Tongue (tissue), 3 donors: ENCODE data around the gene GLT8D1. TPM values are rescaled to one million over a fixed set of nuclear protein-coding genes. Genes with fewer than 3 reads are reported as not detected.
"Not testable (repeated sequence)": the region's sequence is repeated elsewhere in the genome, so short reads cannot be mapped to it uniquely, and the experiment has no call there.

Experiments used
- DNase-seq: peaks from one replicate; pipeline ENCODE4 v3.0.0-alpha.2; 2015
- small RNA-seq: library from RNA; depleted of rRNA; stranded (forward); fragments of <200 nt; gene quantifications from one replicate; pipeline ENCODE3, GENCODE V24; 2014; ENCODE audit warnings: low replicate concordance
- total RNA-seq: library from RNA; depleted of rRNA; stranded (reverse); fragments of >200 nt; gene quantifications from one replicate; pipeline ENCODE4 v1.2.3, GENCODE V29; 2014

GLT8D1 gene
- total RNA-seq, 1 donor from 2014 or later = 109 TPM

DNA sequence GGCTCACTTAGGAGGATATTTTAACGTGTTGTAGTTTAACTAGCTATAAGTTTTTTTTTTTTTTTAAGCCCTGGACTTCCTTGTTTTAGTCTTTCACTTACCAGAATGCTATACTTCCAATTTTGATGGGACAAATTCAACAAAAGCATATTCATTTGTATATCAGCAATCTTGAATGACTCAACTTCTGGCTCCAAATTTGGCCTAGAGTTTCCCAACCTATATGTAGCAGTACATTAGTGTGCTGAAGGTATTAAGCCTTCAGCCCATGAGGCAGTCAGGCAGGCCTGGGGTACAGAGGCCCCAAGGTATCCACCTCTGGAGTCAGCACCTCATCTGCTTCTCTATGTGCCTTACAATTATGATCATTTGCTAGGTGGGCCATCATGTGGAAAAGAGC is 25.8 kb downstream of the GLT8D1 start:
- DNase-seq = no peak

DNA sequence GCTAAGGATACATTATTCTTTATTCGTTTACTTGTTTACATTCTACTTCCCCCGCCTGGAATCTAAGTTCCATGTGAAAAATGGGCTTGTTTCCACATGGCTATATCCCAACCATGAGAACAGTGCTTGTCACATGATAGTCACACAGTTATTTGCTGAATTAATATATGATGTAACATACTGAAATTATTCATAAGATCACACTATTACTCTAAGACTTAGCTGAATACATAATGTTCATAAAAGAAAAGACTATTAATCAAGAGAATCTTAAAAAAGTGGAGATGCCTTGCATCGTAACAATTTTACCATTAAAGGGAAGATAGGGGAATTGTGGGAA is 26.4 kb downstream of the GLT8D1 start:
- no peak for DNase-seq

GRCh38 chr3:52678265-52679198 is 27.1 kb downstream of the GLT8D1 start:
- DNase-seq = no peak

DNA sequence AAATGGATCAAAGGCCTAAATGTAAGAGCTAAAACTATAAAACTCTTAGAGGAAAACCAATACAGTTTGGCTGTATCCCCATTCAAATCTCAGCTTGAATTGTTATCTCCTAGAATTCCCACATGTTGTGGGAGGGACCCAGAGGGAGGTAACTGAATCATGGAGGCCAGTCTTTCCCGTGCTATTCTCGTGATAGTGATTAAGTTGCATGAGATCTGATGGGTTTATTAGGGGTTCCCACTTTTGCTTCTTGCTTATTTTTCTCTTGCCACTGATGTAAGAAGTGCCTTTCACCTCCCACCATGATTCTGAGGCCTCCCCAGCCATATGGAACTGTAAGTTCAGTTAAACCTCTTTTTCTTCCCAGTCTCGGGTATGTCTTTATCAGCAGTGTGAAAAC is 29.4 kb downstream of the GLT8D1 start:
- not testable (repeated sequence) for DNase-seq

DNA sequence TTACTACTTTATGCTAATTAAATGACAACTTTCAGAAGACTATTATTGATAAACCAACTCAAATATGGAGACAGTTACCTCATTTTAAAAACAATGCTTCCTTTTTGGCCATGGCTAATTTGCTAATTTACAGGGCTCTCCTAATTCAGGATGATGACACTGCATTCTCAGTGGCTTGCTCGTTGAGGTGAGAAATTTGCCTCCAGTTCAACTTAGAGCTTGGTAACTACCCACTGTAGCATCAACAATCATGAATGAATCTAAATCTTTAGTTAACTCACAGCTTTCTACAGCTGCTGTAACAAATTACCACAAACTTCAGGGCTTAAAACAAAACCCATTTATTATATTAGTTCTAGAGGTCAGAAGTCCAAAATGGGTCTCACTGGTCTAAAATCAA is 33.9 kb downstream of the GLT8D1 start:
- no peak for DNase-seq

GRCh38 chr3:52670621-52671521 is 34.7 kb downstream of the GLT8D1 start:
- DNase-seq = no peak

DNA sequence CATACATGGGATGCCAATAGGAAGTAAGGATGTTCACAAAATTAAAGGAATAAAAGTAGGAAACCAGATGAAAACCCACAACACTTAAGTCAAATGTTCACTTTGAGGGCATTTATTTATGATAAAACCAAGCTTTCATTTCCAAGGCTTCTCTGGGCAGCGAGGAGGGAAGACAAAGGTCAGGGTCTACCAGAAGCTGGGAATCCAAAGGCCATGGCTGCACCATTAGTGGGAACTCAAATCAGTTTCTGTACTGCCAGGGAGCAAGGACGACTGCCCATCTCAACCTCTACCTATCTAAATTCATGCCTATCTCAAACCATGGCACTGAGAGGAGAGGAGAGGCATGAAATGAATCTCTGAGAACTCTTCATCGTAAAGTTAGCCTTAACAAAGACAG is 42.5 kb downstream of the GLT8D1 start:
- no peak for DNase-seq

- DNase-seq = no peak
These were observed 45.5 kb downstream of the GLT8D1 start for GRCh38 chr3:52660046-52660445.

- DNase-seq = no peak
These were observed 49.7 kb downstream of the GLT8D1 start for GRCh38 chr3:52655895-52656294.

GRCh38 chr3:52651592-52651991 is 54.0 kb downstream of the GLT8D1 start:
- no peak for DNase-seq

DNA sequence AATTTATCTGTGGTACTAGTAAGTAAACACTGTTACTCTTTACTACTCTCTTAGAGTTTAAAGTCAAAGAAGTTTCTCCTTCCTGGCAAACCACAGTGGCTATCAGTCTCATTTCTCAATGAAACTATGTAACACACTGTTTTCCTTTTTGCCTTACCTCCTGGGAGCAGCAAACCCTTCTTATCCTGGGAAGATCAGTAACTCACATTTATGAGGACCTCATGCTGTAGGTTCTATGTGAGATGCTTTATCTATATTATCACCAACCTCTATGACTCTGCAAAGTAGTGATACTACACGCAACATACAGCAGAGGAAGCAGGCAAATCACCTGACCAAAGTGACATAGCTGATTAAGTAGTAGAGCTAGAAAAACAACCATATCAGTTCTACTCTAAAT is 55.2 kb downstream of the GLT8D1 start:
- no peak for DNase-seq

DNA sequence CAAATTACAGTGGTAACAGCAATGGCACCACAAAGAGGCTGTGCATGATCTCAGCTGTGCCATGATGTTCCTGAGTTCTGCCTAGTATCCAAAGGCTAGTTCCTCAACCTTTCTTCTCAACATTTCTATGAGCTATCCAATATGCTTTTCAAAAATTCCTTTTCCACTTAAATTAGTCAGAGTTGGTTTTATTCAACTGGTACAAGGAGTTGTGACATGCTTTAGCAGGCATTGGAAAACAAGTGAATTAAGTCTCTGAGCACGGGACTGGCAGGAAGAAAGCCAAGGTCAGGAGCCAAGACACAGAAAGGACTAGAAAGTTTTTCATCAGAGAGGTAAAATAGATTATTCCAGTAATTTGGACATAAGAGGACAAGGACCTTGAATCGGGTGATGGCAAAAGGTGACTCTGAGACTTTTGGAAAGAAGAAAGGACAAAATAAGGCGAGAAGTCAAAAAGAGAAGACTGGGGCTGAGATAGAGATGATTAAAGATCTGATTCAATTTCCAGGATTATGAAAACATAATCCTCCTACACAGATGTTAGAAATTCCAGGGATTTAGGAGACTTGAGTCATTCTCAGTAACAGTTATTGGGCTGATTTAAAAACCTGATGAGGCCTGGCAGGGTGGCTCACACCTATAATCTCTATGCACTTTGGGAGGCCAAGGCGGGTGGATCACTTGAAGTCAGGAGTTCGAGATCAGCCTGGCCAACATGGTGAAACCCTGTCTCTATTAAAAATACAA is 56.0 kb downstream of the GLT8D1 start:
- DNase-seq = no peak

GRCh38 chr3:52645549-52645948 is 60.0 kb downstream of the GLT8D1 start:
- no peak for DNase-seq

Small RNA genes lying within 50 kb of the gene (small RNA-seq; reads per million reads assigned to genes)
- not detected for gene AC006254.2
- gene RF00569 = 1,720 reads per million, percentile 99 among the genes with 10 or more reads in this experiment
- gene RF01183 = not detected
- 0.10 reads per million for gene SNORD19
- gene SNORD19B = not detected
- 3,697 reads per million, percentile 99 among the genes with 10 or more reads in this experiment for gene SNORD69

Other genes with a start within 250 kb of the GLT8D1 start
- gene STAB1, start 210.5 kb downstream of the GLT8D1 start, total RNA-seq = 56.5 TPM
- gene NT5DC2, start 171.9 kb downstream of the GLT8D1 start, total RNA-seq = 46.8 TPM
- gene UQCC5, start 169.2 kb downstream of the GLT8D1 start, total RNA-seq = 1.4 TPM
- gene PBRM1, start 19.9 kb downstream of the GLT8D1 start, total RNA-seq = 94.3 TPM
- gene GNL3, start 19.8 kb downstream of the GLT8D1 start, total RNA-seq = 121 TPM
- 43.3 TPM for gene SPCS1, start 315 bp upstream of the GLT8D1 start, total RNA-seq
- 21.1 TPM for gene NEK4, start 65.1 kb upstream of the GLT8D1 start, total RNA-seq
- not detected for gene ITIH1, start 71.8 kb upstream of the GLT8D1 start, total RNA-seq
- gene ITIH3, start 89.0 kb upstream of the GLT8D1 start, total RNA-seq = 0.62 TPM
- 10.1 TPM for gene ITIH4, start 124.9 kb upstream of the GLT8D1 start, total RNA-seq
- 45.2 TPM for gene MUSTN1, start 129.2 kb upstream of the GLT8D1 start, total RNA-seq
- 26.6 TPM for gene STIMATE, start 191.8 kb upstream of the GLT8D1 start, total RNA-seq